ENCODE data around the gene CPM.

CPM gene

GRCh38 chr12:68956466-68956865, 23.5 kb upstream of the CPM start:
- FAIRE-seq (no peak), DNase-seq (ENCODE audit: low spot score) (no peak)

GRCh38 chr12:68954811-68955210, 21.8 kb upstream of the CPM start:
- DNase-seq (ENCODE audit: low spot score), result no peak
- no peak for FAIRE-seq

- FAIRE-seq (no peak), DNase-seq (ENCODE audit: low spot score) (no peak)
Observed at GRCh38 chr12:68953536-68953935, 20.6 kb upstream of the CPM start.

GRCh38 chr12:68951652-68952051, 18.7 kb upstream of the CPM start:
- DNase-seq (ENCODE audit: low spot score) (no peak), FAIRE-seq (no peak)

- no peak for FAIRE-seq
- no peak for DNase-seq (ENCODE audit: low spot score)
Observed at GRCh38 chr12:68950511-68950910, 17.5 kb upstream of the CPM start.

- FAIRE-seq (no peak), DNase-seq (ENCODE audit: low spot score) (no peak)
Observed at GRCh38 chr12:68945255-68945654, 12.3 kb upstream of the CPM start.

GRCh38 chr12:68944296-68945076, 11.5 kb upstream of the CPM start:
- FAIRE-seq (no peak), DNase-seq (ENCODE audit: low spot score) (no peak)

- no peak for FAIRE-seq
- DNase-seq (ENCODE audit: low spot score), result no peak
Observed at GRCh38 chr12:68943848-68944247, 10.9 kb upstream of the CPM start.

GRCh38 chr12:68940731-68941130, 7.8 kb upstream of the CPM start:
- FAIRE-seq (no peak), DNase-seq (ENCODE audit: low spot score) (no peak)

GRCh38 chr12:68939505-68939904, 6.5 kb upstream of the CPM start:
- DNase-seq (ENCODE audit: low spot score) (no peak), FAIRE-seq (no peak)

- FAIRE-seq, result no peak
Observed at GRCh38 chr12:68934392-68934791, 1.4 kb upstream of the CPM start.

GRCh38 chr12:68932128-68932960, 627 bp downstream of the CPM start:
- no peak for DNase-seq (ENCODE audit: low spot score)
- FAIRE-seq, result no peak

More at GRCh38 chr12:68934392-68934791, 1.4 kb upstream of the CPM start:
- DNase-seq (ENCODE audit: low spot score), result no peak

GRCh38 chr12:68930178-68930577, 2.8 kb downstream of the CPM start:
- no peak for DNase-seq (ENCODE audit: low spot score)
- FAIRE-seq, result no peak

- FAIRE-seq, result no peak
- DNase-seq (ENCODE audit: low spot score), result no peak
Observed at GRCh38 chr12:68924546-68924945, 8.4 kb downstream of the CPM start.

GRCh38 chr12:68919581-68920239, 13.3 kb downstream of the CPM start:
- FAIRE-seq (no peak), DNase-seq (ENCODE audit: low spot score) (no peak)

GRCh38 chr12:68918960-68919359, 14.0 kb downstream of the CPM start:
- FAIRE-seq (no peak), DNase-seq (ENCODE audit: low spot score) (no peak)

- DNase-seq (ENCODE audit: low spot score), result peak; percentile 27
- no peak for FAIRE-seq
Observed at GRCh38 chr12:68915055-68915454, 17.9 kb downstream of the CPM start.

- no peak for FAIRE-seq
- no peak for DNase-seq (ENCODE audit: low spot score)
Observed at GRCh38 chr12:68913682-68914081, 19.3 kb downstream of the CPM start.

GRCh38 chr12:68912916-68913315, 20.1 kb downstream of the CPM start:
- DNase-seq (ENCODE audit: low spot score) (no peak), FAIRE-seq (no peak)

- no peak for DNase-seq (ENCODE audit: low spot score)
- no peak for FAIRE-seq
Observed at GRCh38 chr12:68911197-68911718, 21.7 kb downstream of the CPM start.

- no peak for DNase-seq (ENCODE audit: low spot score)
- FAIRE-seq, result no peak
Observed at GRCh38 chr12:68910128-68910527, 22.8 kb downstream of the CPM start.

- DNase-seq (ENCODE audit: low spot score), result no peak
- FAIRE-seq, result no peak
Observed at GRCh38 chr12:68908076-68908475, 24.9 kb downstream of the CPM start.
